SH-SY5Y (cell line): ENCODE measurements around the gene HHIP.

ENCODE experiments used
- GATA2 ChIP-seq: IDR thresholded peaks from 2 replicates; pipeline ENCODE4 v1.6.1; 2011; ENCODE audit warnings: mild to moderate bottlenecking, low read depth, low read length
- GATA3 ChIP-seq: IDR thresholded peaks from 2 replicates; pipeline ENCODE4 v1.6.1; 2011; ENCODE audit warnings: low read depth, mild to moderate bottlenecking, low read length, moderate library complexity

- no peak for TF ChIP-seq GATA2
- TF ChIP-seq GATA3, result no peak
Measured at GRCh38 chr4:144667500-144667899, 21.5 kb downstream of the HHIP start.
